HG02623 (cell line): Measurements from ENCODE around the gene ZNF180.
"Not testable (repeated sequence)": the region's sequence is repeated elsewhere in the genome, so short reads cannot be mapped to it uniquely, and the experiment has no call there.

Experiments
- ATAC-seq: cut with Tn5 transposase; IDR thresholded peaks from one replicate; pipeline ENCODE4 v1.9.1; 2021; ENCODE audit warnings: moderate library complexity; ENCODE audit not compliant: unreplicated experiment

Gene ZNF180

GRCh38 chr19:44499559-44499958 lies 763 bp downstream of the ZNF180 start:
- ATAC-seq = no peak

- no peak for ATAC-seq
These were observed 1.3 kb downstream of the ZNF180 start for GRCh38 chr19:44498988-44499387.

GRCh38 chr19:44496711-44497110 lies 3.6 kb downstream of the ZNF180 start:
- ATAC-seq = no peak

- no peak for ATAC-seq
These were observed 23.5 kb downstream of the ZNF180 start for GRCh38 chr19:44476559-44477408.

- not testable (repeated sequence) for ATAC-seq
These were observed 31.6 kb downstream of the ZNF180 start for GRCh38 chr19:44468730-44469129.

GRCh38 chr19:44462600-44463286 lies 37.6 kb downstream of the ZNF180 start:
- ATAC-seq = not testable (repeated sequence)

- ATAC-seq = not testable (repeated sequence)
These were observed 44.3 kb downstream of the ZNF180 start for GRCh38 chr19:44456016-44456415.

- no peak for ATAC-seq
These were observed 45.2 kb downstream of the ZNF180 start for GRCh38 chr19:44455100-44455499.

- no peak for ATAC-seq
These were observed 48.0 kb downstream of the ZNF180 start for GRCh38 chr19:44452367-44452766.

- no peak for ATAC-seq
These were observed 48.6 kb downstream of the ZNF180 start for GRCh38 chr19:44451687-44452086.

GRCh38 chr19:44447916-44448674 lies 52.2 kb downstream of the ZNF180 start, which contains the start of gene ZNF229:
Gene ZNF229 (minus strand): TSS chr19:44448472. CDS start chr19:44442847, 5,625 bp downstream.
- ATAC-seq = no peak

- ATAC-seq = no peak
These were observed 61.9 kb downstream of the ZNF180 start for GRCh38 chr19:44438441-44438840.

GRCh38 chr19:44435441-44435840 lies 64.9 kb downstream of the ZNF180 start:
- no peak for ATAC-seq

- ATAC-seq = no peak
These were observed 69.4 kb downstream of the ZNF180 start for GRCh38 chr19:44430956-44431355.
